Stimulated activated CD4-positive, alpha-beta T cell treated with anti-CD3 and anti-CD28 coated beads, TNF-alpha, amount 100 ng/mL, for 48 hours (primary cell): ENCODE measurements around the gene SLC22A14.
"Not testable (repeated sequence)": the region's sequence is repeated elsewhere in the genome, so short reads cannot be mapped to it uniquely, and the experiment has no call there.

Experiments used
- DNase-seq, 3 donors: peaks; one replicate each; pipeline ENCODE4 v3.0.0-alpha.2; 2020; ENCODE audit warnings: low read depth in 3 of 3

Gene SLC22A14

DNA sequence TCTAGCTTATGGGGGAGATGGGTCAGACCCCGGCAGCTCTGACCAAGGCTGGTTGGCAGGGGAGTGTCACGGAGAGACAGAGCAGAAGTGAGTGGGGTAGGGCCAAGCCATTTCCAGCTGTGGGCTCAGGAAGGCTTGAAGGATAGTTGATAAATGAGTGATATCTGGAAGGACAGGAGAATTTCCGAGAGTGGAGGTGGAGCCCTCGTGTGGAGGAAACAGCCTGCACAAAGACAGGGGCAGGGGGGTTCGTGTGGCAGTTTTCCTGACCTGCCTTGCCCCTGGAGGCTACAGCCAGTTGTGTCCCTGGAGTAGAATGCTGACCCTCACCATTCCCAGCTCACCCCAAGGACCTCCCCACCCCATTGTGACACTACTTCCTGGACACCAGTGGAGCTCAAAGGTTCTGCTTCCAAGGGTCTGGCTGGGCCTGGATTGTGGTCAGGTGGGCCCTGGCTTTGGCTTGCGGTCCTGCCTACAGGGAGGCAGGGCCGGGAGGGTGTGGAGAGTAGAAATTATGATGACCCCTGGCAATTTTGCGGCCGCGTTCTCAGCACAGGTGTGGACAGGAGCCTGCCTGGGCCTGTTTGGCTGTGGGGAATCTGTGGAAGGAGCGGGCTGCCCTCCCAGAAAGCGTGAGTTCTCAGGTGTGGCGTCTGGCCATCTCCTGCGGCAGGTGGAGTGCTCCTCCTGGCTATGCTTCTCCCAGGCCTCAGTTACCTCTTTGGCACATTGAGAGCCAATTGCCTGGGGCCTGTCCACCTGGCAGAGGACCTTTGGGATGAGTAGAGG is at the start of gene SLC22A14:
Gene SLC22A14, plus strand, starts transcription at position 400 of the 792 bp plus-strand sequence. CDS start 23,733 bp downstream, outside the sequence.
- no peak for DNase-seq

DNA sequence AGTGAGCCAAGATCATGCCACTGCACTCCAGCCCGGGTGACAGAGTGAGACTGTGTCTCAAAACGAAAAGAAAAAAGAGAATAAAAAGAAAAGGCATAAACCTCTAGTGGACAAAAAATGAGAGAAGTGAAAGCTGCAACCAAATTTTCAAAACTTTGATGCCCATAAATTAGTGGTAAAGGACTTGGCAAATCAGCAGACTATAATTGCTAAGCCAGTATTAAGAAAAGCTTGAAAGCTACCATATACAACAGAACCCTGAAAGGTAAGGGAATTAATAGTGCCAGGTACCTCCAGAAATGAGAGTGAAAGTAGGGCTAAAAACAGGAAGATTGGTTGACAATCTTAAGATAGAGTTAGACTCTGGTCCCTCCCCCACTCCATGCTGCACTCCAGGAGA is 49.4 kb upstream of the SLC22A14 start:
- DNase-seq: no peak

DNA sequence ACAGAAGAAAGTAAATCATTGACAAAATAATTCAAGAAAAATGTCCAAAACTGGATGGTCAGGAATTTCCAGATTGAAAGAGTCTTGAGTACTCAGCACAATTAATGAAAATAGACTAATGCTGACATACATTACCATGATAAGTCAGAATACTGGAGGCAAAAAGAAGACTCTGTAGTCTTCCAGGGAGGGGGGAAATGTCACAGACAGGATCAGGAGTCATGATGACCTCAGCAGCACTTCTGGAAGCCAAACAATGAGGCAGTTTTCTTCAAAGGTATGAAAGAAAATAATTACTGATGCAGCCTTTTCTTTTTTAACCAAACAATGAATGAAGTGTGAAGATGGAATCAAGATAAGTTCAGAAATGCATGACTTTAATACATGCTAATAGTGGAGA is 46.6 kb upstream of the SLC22A14 start:
- no peak for DNase-seq

DNA sequence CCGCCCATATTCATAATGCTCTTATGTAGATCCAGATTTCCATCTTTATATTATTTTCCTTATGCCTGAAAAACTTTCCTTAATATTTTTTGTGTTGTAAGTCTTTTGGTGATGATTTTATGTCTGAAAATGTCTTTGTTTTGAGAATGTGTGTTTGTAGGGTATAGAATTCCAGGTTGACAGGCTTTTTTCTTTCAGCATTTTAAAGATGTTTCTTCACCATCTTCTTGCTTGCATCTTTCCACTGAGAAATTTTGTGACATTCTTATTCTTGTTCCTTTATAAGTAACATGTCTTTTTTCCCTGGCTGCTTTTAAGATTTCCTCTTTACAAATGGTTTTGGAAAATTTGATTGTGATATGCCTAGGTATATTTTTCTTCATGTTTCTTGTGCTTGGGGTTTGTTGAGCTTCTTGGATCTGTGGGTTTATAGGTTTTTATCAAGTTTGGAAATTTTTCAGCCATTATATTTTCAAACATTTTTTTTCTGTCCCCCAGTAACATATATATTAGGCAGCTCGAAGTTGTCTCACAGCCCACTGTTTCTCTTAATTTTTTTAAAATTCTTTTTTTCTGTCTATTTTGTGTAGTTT is 43.6 kb upstream of the SLC22A14 start:
- DNase-seq: no peak

DNA sequence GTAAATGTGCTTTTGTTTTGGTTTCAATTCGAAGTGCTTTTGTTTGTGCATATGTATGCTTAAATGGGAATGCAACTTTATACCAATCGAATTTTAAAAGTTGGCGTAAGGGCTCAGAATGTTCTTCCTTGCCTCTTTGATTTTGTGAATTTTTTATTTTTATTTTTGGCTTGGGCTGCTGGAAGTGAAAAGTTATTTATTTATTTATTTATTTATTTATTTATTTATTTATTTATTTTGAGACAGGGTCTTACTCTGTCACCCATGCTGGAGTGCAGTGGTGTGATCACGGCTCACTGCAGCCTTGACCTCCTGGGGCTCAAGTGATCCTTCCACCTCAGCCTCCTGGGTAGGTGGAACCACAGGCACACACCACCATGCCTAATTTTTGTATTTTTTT is 39.3 kb upstream of the SLC22A14 start:
- DNase-seq: not testable (repeated sequence)

DNA sequence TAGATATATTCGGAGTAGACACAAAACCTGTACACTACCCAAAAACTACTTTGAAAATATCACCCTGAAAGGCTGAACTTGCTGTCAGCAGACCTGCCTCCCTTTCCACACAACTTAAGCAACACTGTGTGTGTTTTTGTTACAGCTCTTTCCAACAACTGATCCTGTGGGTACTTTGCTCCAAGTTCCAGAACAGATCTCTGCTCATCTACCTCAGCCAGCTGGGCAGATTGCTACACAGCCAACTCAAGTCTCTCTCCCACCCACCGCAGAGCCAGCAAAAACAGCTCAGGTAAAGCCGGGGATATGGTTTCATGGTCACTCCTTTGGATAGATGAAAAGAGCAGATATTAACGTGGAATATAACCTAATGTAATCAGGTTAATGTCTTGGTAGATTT is 36.2 kb upstream of the SLC22A14 start:
- no peak for DNase-seq

DNA sequence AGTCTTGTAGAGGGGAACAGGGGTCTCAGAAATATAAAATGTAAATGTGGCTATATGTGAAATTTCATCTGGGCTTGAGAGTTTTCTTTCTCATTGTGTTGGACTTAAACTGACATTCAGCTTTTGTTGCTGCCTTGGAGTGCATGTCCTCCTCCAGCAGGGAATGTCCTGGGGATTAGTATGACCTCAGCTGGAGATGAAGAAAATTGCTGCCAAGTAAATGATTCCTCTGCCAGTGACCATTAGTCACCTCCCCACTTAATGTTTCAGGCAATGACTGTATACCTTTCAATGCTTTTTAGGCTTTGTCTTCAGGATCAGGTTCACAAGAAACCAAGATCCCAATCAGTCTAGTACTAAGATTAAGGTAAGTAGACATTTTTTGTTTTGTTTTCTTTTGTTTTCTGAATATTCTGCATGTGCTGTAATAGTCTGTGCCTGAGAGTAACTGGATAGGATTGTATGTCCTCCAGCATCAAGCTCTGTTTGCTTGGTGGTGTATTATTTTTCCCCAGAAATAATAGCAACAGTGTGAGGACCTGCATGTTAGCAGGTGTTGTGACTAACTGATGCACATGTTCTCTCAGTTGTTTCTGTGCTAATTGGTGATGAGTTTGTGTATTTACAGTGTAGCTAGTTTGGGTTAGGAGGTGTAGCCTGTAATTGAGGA is 34.6 kb upstream of the SLC22A14 start:
- no peak for DNase-seq

DNA sequence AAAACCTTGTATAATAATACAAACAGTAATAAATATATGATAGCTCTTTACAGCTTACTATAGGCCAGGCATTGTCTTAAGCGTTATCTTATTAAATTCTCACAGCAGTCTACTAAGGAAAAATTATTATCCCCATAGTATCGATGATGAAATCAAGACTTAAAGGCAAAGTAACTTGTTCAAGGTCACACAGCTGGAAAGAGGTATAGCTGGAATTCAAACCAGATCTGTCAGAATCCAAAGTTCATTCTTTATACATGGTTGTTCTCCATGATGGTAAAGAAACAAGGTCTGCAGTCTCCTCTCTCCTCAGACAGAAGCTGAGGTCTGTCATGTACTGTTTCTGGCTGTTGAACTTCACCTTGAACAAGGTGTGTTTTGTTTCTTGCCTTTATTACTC is 31.9 kb upstream of the SLC22A14 start:
- no peak for DNase-seq

DNA sequence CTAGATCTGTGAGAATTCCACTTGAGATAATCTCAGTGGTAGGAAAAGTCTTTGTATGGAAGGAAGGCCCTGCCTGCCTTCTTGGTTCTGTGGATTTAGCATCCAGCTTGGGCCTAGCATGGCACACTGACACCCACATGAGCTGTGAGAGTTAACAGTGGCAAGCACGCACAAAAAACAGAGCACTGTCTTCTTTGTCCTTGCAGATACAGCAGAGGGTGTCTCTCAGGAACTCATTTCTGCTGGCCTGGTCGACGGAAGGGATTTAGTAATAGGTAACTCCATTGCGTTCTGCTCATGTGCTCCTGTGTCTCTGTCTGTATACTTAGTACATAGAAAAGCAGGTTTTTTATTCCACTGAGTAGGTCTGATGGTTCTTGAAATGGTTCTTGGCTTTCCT is 30.9 kb upstream of the SLC22A14 start:
- no peak for DNase-seq

DNA sequence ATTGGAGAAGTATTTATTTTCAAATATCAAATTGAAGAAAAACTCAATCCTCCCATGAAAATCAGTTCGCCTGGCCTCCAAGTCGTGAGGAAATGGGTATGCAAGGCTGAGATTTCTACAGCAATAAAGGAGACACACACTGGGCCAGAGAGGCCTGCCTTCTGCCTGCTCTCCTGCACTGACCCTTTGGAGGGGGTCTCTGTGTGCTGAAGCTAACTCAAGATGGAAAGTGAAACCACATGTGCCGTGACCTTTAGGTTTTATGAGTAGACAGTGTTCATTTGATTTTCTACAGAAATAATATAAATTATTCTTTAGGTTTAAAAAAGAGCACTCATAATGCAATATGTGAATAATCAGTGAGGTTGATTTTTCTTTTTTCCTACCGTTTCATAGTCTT is 28.4 kb upstream of the SLC22A14 start:
- DNase-seq: no peak

DNA sequence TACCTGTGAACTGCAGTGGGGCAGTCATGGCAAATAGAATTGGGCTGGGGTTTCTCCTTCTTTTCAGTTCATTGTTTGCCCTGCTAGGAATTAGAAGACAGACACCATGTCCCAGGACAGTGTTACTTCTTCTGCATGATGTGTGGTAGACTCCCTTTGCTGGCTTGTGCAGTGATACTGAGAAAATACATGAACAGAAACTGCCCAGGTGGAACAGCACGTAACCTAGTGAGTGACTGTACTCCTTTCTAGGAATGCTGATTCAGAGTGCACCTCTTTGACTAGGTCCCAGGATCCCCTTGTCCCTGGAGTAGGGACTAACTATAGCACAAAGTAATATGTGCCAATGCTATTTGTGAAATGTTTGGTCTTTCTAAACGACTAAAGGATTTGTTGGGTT is 27.2 kb upstream of the SLC22A14 start:
- DNase-seq: no peak

DNA sequence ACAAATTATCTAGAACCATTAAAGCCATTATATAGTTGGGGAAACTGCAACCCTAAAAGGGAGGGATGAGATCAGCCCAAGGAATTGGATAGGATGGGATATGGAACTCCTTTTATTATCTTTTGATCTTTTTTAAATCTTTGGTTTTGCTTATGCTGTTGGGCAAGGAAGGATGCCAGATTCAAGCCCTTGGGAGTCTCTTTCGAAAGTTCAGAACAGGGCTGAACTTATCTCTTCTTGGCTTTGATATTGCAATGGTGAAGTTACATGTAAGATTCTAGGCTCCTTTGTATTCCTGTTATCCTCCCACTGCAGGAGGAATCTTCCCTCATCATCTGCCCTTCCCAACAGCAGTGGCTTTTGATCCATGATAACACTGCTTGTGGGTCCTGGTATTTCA is 26.5 kb upstream of the SLC22A14 start:
- no peak for DNase-seq

DNA sequence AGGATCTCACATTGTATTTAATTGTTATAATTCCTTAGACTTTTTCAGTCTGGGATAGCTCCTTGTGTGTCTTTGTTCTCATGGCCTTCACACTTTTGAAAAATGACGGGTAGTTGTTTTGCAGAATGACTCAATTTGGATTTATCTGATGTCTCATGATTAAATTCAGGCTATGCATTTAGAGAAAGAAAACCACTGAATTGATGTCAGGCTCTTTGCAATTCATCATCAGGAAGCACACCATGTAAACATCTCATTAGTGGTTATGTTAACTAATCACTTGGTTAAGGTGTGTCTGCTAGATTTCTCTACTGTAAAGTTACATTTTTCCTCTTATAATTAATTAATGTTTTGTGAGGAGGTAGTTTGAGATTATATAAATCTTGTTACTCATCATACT is 24.5 kb upstream of the SLC22A14 start:
- no peak for DNase-seq

DNA sequence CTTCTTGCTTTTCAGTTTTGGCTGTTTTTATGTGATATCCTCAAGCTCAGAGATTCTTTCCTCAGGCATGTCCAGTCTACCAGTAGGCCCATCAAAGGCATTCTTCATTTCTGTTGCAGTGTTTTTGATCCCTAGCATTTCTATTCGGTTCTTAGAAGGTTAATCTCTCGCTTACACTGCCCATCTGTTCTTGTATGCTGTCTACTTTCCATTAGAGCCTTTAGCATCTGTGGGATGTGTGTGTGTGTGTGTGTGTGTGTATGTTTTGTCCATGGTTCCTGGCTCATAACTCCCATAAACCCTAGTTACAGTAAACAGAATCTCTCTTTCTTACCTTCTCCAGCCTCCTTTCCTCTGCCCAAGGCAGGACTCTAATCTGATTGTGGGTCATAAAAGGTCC is 21.6 kb upstream of the SLC22A14 start:
- no peak for DNase-seq

DNA sequence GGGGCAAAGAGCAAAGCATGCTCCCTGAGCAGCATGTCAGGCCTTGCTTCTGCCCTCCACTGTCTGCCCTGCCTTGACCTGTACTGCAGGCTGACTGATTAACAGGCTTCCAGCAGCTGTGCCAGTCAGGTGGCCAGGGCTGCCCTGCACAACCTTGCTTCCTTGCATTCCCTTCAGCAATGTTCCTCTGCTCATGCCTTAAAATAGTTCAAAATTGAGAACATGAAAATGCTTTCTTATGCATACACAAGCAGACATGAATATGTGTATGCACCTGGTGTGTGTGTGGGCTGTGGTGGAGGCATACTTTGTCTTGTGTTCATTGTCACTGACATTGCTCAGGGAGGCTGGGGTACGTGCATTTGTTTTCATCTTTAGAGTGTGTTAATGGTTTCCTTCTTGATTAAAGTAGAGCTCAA is 17.7 kb upstream of the SLC22A14 start:
- no peak for DNase-seq

GRCh38 chr3:38264779-38265178 is 17.3 kb upstream of the SLC22A14 start:
- DNase-seq: no peak

DNA sequence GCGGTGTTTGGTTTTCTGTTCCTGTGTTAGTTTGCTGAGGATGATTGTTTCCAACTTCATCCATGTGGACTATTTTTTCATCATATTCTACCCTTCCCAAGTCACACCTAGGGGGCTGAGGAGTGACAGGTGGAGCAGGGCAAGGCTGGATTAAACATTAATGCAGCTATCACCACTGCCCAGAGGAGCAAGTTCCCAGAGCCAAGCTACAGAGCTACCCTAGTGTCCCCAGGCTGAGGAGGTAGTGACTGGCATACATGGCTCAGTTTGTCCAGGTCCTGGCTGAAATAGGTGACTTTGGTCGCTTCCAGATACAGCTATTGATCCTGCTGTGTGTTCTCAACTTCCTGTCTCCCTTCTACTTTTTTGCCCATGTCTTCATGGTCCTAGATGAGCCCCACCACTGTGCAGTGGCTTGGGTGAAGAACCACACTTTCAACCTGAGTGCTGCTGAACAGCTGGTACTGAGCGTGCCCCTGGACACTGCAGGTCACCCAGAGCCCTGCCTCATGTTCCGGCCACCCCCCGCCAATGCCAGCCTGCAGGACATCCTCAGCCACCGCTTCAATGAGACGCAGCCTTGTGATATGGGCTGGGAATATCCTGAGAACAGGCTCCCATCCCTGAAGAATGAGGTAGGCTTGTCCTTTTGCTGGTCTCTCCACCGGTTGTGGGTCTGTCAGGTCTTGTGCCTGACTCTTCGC is 16.3 kb upstream of the SLC22A14 start, which contains the start of gene SLC22A13:
Gene SLC22A13, plus strand, starts transcription at position 209 of the 704 bp plus-strand sequence. Its CDS starts 49 bp downstream, at position 258.
- no peak for DNase-seq

DNA sequence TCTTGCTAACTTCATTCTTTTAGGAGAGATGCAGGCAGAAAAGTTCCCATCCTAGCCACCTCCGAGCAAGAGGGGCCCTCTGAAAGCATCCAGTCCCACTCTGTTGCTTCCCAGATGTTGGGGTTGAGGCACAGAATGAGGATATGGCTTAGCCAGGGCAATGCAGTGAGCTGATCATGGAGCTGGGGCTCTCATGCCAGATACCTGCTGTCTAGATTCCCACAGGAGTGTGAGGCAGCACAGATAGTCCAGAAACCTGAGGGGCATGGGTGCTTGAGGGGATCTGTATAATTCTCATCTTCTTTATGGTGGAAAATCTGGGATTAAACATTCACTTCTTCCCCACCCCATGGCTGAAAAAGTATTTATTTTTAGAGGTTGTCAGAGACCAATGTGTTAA is 15.3 kb upstream of the SLC22A14 start:
- DNase-seq: no peak

GRCh38 chr3:38267662-38268061 is 14.4 kb upstream of the SLC22A14 start:
- DNase-seq: no peak

- no peak for DNase-seq
These were observed 14.0 kb upstream of the SLC22A14 start for GRCh38 chr3:38268087-38268486.

GRCh38 chr3:38268522-38268921 is 13.6 kb upstream of the SLC22A14 start:
- DNase-seq: no peak

GRCh38 chr3:38270606-38271005 is 11.5 kb upstream of the SLC22A14 start:
- DNase-seq: no peak
